GM19395 (cell line): ENCODE results near the gene ZNF521.
"Not testable (repeated sequence)": the region's sequence is repeated elsewhere in the genome, so short reads cannot be mapped to it uniquely, and the experiment has no call there.

Source experiments
- ATAC-seq: cut with Tn5 transposase; IDR thresholded peaks from one replicate; pipeline ENCODE4 v1.9.1; 2021; ENCODE audit warnings: mild to moderate bottlenecking, moderate library complexity; ENCODE audit not compliant: unreplicated experiment

Gene ZNF521

GRCh38 chr18:25047983-25048382 lies 304.0 kb downstream of the ZNF521 start:
- ATAC-seq = no peak

GRCh38 chr18:25047421-25047820 lies 304.5 kb downstream of the ZNF521 start:
- no peak for ATAC-seq

GRCh38 chr18:25044694-25045093 lies 307.3 kb downstream of the ZNF521 start:
- ATAC-seq = no peak

- ATAC-seq = no peak
These were observed 308.9 kb downstream of the ZNF521 start for GRCh38 chr18:25043104-25043503.

GRCh38 chr18:25042641-25043051 lies 309.3 kb downstream of the ZNF521 start:
- ATAC-seq = no peak

- ATAC-seq = no peak
These were observed 312.2 kb downstream of the ZNF521 start for GRCh38 chr18:25039781-25040180.

GRCh38 chr18:25038261-25038660 lies 313.7 kb downstream of the ZNF521 start:
- ATAC-seq = no peak

- no peak for ATAC-seq
These were observed 318.1 kb downstream of the ZNF521 start for GRCh38 chr18:25033747-25034471.

- ATAC-seq = not testable (repeated sequence)
These were observed 318.8 kb downstream of the ZNF521 start for GRCh38 chr18:25033175-25033574.

- ATAC-seq = no peak
These were observed 322.2 kb downstream of the ZNF521 start for GRCh38 chr18:25029802-25030201.

GRCh38 chr18:25019931-25020330 lies 332.0 kb downstream of the ZNF521 start:
- no peak for ATAC-seq

- ATAC-seq = no peak
These were observed 332.7 kb downstream of the ZNF521 start for GRCh38 chr18:25019086-25019860.

GRCh38 chr18:25016666-25017065 lies 335.3 kb downstream of the ZNF521 start:
- no peak for ATAC-seq

- ATAC-seq = no peak
These were observed 335.8 kb downstream of the ZNF521 start for GRCh38 chr18:25016181-25016580.
